HCT116 (cell line): ENCODE measurements around the gene CLEC20A. TPM values are rescaled to one million over a fixed set of nuclear protein-coding genes. Genes with fewer than 3 reads are reported as not detected.

Source experiments
- ATAC-seq: fragments of 200-7000 bp; cut with Tn5 transposase; 2 replicates; pipeline ENCODE4 v1.9.1; 2020; ENCODE audit warnings: mild to moderate bottlenecking, moderate library complexity
- BruUV-seq: library from RNA; stranded (reverse); fragments of 400-500 nt; replicated peaks from 2 replicates; lab custom pipeline; 2021; lab: Mats Ljungman, UMichigan
- CTCF ChIA-PET: fragments of 300-600 bp; sonication (Branson Sonifier 250); formaldehyde crosslinking; loops from one replicate; lab custom pipeline; 2021; ENCODE audit warnings: antibody characterized with exemption; lab: Charles Lee
- POLR2A ChIA-PET: fragments of 300-600, 350-600 bp; sonication (Branson Sonifier 250); formaldehyde crosslinking; loops from one replicate; lab custom pipeline; 2021; ENCODE audit warnings: antibody characterized with exemption; lab: Charles Lee
- RAD21 ChIA-PET, 2 experiments: fragments of 300-600 bp; sonication (Branson Sonifier 250); formaldehyde crosslinking; loops; one replicate each; lab custom pipeline; 2023; ENCODE audit warnings: low total read pairs in 2 of 2; ENCODE audit not compliant: uncharacterized antibody in 2 of 2, unreplicated experiment in 2 of 2, low non-redundant PET in 1 of 2; lab: Charles Lee
- DNase-seq: peaks from one replicate; pipeline ENCODE4 v3.0.0-alpha.2; 2010; ENCODE audit warnings: low read depth, low spot score
- H2AFZ ChIP-seq: fragments of 200-600 bp; shearing (Covaris generic), sonication (generic); 2 replicates; pipeline ENCODE4 v1.6.1; 2017; ENCODE audit warnings: low read depth, mixed run types, mixed read lengths, antibody characterized with exemption, low read length; ENCODE audit not compliant: poor library complexity, severe bottlenecking
- H3K27ac ChIP-seq: 2 replicates; pipeline ENCODE4 v1.5.1; 2012; ENCODE audit warnings: low read depth, low read length
- H3K27me3 ChIP-seq: fragments of 200-600 bp; sonication (generic); 2 replicates; pipeline ENCODE4 v1.6.1; 2016; ENCODE audit warnings: mixed run types, low read length, mixed read lengths; ENCODE audit not compliant: insufficient read depth
- H3K36me3 ChIP-seq, 2 experiments: fragments of 200-500 bp in 1 of 2; fragments of 200-600 bp in 1 of 2; sonication (Bioruptor generic) in 1 of 2; sonication (generic) in 1 of 2; 2 replicates each; pipeline versions ENCODE4 v1.5.1 to v1.6.1; 2014 to 2016; ENCODE audit warnings: low read length in 2 of 2, inconsistent platforms in 1 of 2, mixed read lengths in 1 of 2, mixed run types in 1 of 2; ENCODE audit not compliant: insufficient read depth in 2 of 2, control insufficient read depth in 1 of 2
- H3K4me1 ChIP-seq, 2 experiments: fragments of 200-600 bp in 1 of 2; sonication (generic) in 1 of 2; 2 replicates each; pipeline versions ENCODE4 v1.5.1 to v1.6.1; 2012 to 2017; ENCODE audit warnings: low read length in 2 of 2, inconsistent platforms in 1 of 2, mild to moderate bottlenecking in 1 of 2, mixed read lengths in 1 of 2, mixed run types in 1 of 2, moderate library complexity in 1 of 2; ENCODE audit not compliant: insufficient read depth in 2 of 2, control insufficient read depth in 1 of 2
- H3K4me2 ChIP-seq: fragments of 200-600 bp; sonication (generic); 2 replicates; pipeline ENCODE4 v1.6.1; 2017; ENCODE audit warnings: mixed run types, low read length, mixed read lengths
- H3K4me3 ChIP-seq, 2 experiments: fragments of 200-600 bp in 1 of 2; sonication (generic) in 1 of 2; replicated peaks in 1 of 2; 2 replicates each; pipeline ENCODE4 v1.5.1; 2011 to 2016; ENCODE audit warnings: low read length in 2 of 2, control low read depth in 1 of 2, low read depth in 1 of 2, mild to moderate bottlenecking in 1 of 2, mixed read lengths in 1 of 2, mixed run types in 1 of 2
- H3K79me2 ChIP-seq: fragments of 200-600 bp; sonication (generic); 2 replicates; pipeline ENCODE4 v1.6.1; 2017; ENCODE audit warnings: mild to moderate bottlenecking, mixed run types, low read length, moderate library complexity, mixed read lengths; ENCODE audit not compliant: insufficient read depth
- H3K9ac ChIP-seq: fragments of 200-600 bp; sonication (generic); 2 replicates; pipeline ENCODE4 v1.6.1; 2016; ENCODE audit warnings: low read length, mixed read lengths
- H3K9me2 ChIP-seq: fragments of 200-600 bp; sonication (generic), shearing (Covaris generic); 2 replicates; pipeline ENCODE4 v1.6.1; 2017; ENCODE audit warnings: mixed run types, mild to moderate bottlenecking, moderate library complexity; ENCODE audit not compliant: insufficient read depth
- H3K9me3 ChIP-seq, 2 experiments: fragments of 200-500 bp in 1 of 2; fragments of 200-600 bp in 1 of 2; sonication (Bioruptor generic) in 1 of 2; sonication (generic) in 1 of 2; 2 replicates each; pipeline ENCODE4 v1.6.1; 2014 to 2017; ENCODE audit warnings: low read length in 2 of 2, mixed read lengths in 2 of 2, inconsistent platforms in 1 of 2, low read depth in 1 of 2, mild to moderate bottlenecking in 1 of 2, mixed run types in 1 of 2, moderate library complexity in 1 of 2; ENCODE audit not compliant: control insufficient read depth in 1 of 2, insufficient read depth in 1 of 2
- H4K20me1 ChIP-seq: fragments of 200-600 bp; sonication (generic), shearing (Covaris generic); 2 replicates; pipeline ENCODE4 v1.6.1; 2017; ENCODE audit warnings: mixed run types, mild to moderate bottlenecking, moderate library complexity; ENCODE audit not compliant: insufficient read depth
- CBX3 ChIP-seq: IDR thresholded peaks from 2 replicates; pipeline ENCODE4 v1.6.1; 2012; ENCODE audit warnings: low read depth
- CEBPB ChIP-seq: IDR thresholded peaks from 2 replicates; pipeline ENCODE4 v1.6.1; 2012; ENCODE audit warnings: low read depth
- EGR1 ChIP-seq: IDR thresholded peaks from 2 replicates; pipeline ENCODE4 v1.6.1; 2012; ENCODE audit warnings: low read depth
- EZH2 ChIP-seq: fragments of 200-600 bp; sonication (generic); IDR thresholded peaks from 2 replicates; pipeline ENCODE4 v1.6.1; 2017; ENCODE audit warnings: antibody characterized with exemption, mixed run types
- EZH2phosphoT487 ChIP-seq: fragments of 200-600 bp; IDR thresholded peaks from 2 replicates; pipeline ENCODE4 v1.6.1; 2018; ENCODE audit warnings: antibody characterized with exemption, borderline replicate concordance
- JUND ChIP-seq: IDR thresholded peaks from 2 replicates; pipeline ENCODE4 v1.6.1; 2012
- POLR2A ChIP-seq: IDR thresholded peaks from 2 replicates; pipeline ENCODE4 v1.7.0; 2011; ENCODE audit warnings: borderline replicate concordance; ENCODE audit not compliant: insufficient read depth, insufficient read length; ENCODE audit errors: extremely low read depth
- RAD21 ChIP-seq: IDR thresholded peaks from 2 replicates; pipeline ENCODE4 v1.6.1; 2012; ENCODE audit warnings: low read depth, mild to moderate bottlenecking
- SIN3A ChIP-seq: IDR thresholded peaks from 2 replicates; pipeline ENCODE4 v1.6.1; 2012; ENCODE audit warnings: low read depth
- SP1 ChIP-seq: IDR thresholded peaks from 2 replicates; pipeline ENCODE4 v1.6.1; 2012; ENCODE audit warnings: low read depth
- ZFX ChIP-seq: fragments of 450-650 bp; IDR thresholded peaks from 2 replicates; pipeline ENCODE4 v1.6.1; 2017
- intact Hi-C: fragments of 100-400 bp; cut with micrococcal nuclease; formaldehyde crosslinking; loops from 2 replicates; pipeline ENCODE4 v1.10.0; 2022
- total RNA-seq: library from RNA; stranded (reverse); gene quantifications from one replicate; pipeline ENCODE4 v1.2.1, GENCODE V29; 2021; ENCODE audit not compliant: unreplicated experiment
- TF ChIP-seq, protein P1 (sequence below), 3 experiments: fragments of 200-600 bp in 1 of 3; sonication (generic) in 1 of 3; IDR thresholded peaks in 2 of 3; conservative IDR thresholded peaks in 1 of 3; 2 replicates each; pipeline ENCODE4 v1.5.1; 2012 to 2017; ENCODE audit warnings: low read depth in 2 of 3, low read length in 2 of 3, antibody characterized with exemption in 1 of 3, borderline replicate concordance in 1 of 3, control low read depth in 1 of 3, mild to moderate bottlenecking in 1 of 3, mixed read lengths in 1 of 3, mixed run types in 1 of 3, moderate library complexity in 1 of 3; ENCODE audit not compliant: insufficient read depth in 1 of 3
- TF ChIP-seq, protein P2 (sequence below): IDR thresholded peaks from 2 replicates; pipeline ENCODE4 v1.6.1; 2012
- TF ChIP-seq, protein P3 (sequence below): IDR thresholded peaks from 2 replicates; pipeline ENCODE4 v1.6.1; 2011; ENCODE audit warnings: mild to moderate bottlenecking, low read length, moderate library complexity; ENCODE audit not compliant: insufficient replicate concordance; ENCODE audit errors: extremely low read depth
- TF ChIP-seq, protein P4 (sequence below): IDR thresholded peaks from 2 replicates; pipeline ENCODE4 v1.6.1; 2012; ENCODE audit warnings: low read depth

The CLEC20A gene
- total RNA-seq, 1 experiment from 2014 or later, result not detected

DNA sequence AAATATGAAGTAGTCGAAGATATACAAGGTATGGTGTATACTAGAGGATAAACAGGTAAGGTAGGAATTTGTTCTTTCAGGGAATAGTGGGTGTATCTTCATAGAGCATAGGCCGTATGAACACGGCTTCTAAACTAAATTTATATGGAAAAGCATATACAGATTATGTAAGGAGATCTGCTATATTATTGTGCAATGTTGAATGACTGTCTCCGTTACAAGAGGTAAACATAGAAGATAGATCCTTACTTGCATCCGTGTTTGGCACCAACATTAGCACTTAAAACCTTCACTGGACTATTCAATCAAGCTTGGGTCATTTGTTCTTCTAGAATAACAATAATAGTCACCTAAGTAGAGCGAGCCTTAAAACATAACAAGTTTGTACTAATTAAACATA is 45.9 kb downstream of the CLEC20A start:
- H3K9ac ChIP-seq, result no peak overlapping the region
- H3K27ac ChIP-seq, result no peak overlapping the region
- peaks cover 0 to 5% of the 10 kb centered on the region in 2 experiments; a peak in 1 of 4 replicates for H3K4me1 ChIP-seq
- no peaks in the 10 kb centered on the region for H3K27me3 ChIP-seq
- no peaks in the 10 kb centered on the region for H3K9me3 ChIP-seq
- no peak for TF ChIP-seq EZH2
- no peak for TF ChIP-seq ZFX
- TF ChIP-seq RAD21, result no peak
- TF ChIP-seq, protein P1, sequence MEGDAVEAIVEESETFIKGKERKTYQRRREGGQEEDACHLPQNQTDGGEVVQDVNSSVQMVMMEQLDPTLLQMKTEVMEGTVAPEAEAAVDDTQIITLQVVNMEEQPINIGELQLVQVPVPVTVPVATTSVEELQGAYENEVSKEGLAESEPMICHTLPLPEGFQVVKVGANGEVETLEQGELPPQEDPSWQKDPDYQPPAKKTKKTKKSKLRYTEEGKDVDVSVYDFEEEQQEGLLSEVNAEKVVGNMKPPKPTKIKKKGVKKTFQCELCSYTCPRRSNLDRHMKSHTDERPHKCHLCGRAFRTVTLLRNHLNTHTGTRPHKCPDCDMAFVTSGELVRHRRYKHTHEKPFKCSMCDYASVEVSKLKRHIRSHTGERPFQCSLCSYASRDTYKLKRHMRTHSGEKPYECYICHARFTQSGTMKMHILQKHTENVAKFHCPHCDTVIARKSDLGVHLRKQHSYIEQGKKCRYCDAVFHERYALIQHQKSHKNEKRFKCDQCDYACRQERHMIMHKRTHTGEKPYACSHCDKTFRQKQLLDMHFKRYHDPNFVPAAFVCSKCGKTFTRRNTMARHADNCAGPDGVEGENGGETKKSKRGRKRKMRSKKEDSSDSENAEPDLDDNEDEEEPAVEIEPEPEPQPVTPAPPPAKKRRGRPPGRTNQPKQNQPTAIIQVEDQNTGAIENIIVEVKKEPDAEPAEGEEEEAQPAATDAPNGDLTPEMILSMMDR (IDR thresholded peaks at IDR 0.05 in 2 of 3, conservative IDR thresholded peaks at IDR 0.05 in 1 of 3; ENCODE audit: borderline replicate concordance in 1 of 3, insufficient read depth in 1 of 3, low read depth in 2 of 3, low read length in 2 of 3), result no peak
- no peak for TF ChIP-seq CBX3
- TF ChIP-seq, protein P2, sequence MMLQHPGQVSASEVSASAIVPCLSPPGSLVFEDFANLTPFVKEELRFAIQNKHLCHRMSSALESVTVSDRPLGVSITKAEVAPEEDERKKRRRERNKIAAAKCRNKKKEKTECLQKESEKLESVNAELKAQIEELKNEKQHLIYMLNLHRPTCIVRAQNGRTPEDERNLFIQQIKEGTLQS, result no peak
- no peak for TF ChIP-seq SP1
- no peak for TF ChIP-seq EZH2phosphoT487
- TF ChIP-seq, protein P3, sequence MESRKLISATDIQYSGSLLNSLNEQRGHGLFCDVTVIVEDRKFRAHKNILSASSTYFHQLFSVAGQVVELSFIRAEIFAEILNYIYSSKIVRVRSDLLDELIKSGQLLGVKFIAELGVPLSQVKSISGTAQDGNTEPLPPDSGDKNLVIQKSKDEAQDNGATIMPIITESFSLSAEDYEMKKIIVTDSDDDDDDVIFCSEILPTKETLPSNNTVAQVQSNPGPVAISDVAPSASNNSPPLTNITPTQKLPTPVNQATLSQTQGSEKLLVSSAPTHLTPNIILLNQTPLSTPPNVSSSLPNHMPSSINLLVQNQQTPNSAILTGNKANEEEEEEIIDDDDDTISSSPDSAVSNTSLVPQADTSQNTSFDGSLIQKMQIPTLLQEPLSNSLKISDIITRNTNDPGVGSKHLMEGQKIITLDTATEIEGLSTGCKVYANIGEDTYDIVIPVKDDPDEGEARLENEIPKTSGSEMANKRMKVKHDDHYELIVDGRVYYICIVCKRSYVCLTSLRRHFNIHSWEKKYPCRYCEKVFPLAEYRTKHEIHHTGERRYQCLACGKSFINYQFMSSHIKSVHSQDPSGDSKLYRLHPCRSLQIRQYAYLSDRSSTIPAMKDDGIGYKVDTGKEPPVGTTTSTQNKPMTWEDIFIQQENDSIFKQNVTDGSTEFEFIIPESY, result no peak
- TF ChIP-seq POLR2A, result no peak
- TF ChIP-seq, protein P4, sequence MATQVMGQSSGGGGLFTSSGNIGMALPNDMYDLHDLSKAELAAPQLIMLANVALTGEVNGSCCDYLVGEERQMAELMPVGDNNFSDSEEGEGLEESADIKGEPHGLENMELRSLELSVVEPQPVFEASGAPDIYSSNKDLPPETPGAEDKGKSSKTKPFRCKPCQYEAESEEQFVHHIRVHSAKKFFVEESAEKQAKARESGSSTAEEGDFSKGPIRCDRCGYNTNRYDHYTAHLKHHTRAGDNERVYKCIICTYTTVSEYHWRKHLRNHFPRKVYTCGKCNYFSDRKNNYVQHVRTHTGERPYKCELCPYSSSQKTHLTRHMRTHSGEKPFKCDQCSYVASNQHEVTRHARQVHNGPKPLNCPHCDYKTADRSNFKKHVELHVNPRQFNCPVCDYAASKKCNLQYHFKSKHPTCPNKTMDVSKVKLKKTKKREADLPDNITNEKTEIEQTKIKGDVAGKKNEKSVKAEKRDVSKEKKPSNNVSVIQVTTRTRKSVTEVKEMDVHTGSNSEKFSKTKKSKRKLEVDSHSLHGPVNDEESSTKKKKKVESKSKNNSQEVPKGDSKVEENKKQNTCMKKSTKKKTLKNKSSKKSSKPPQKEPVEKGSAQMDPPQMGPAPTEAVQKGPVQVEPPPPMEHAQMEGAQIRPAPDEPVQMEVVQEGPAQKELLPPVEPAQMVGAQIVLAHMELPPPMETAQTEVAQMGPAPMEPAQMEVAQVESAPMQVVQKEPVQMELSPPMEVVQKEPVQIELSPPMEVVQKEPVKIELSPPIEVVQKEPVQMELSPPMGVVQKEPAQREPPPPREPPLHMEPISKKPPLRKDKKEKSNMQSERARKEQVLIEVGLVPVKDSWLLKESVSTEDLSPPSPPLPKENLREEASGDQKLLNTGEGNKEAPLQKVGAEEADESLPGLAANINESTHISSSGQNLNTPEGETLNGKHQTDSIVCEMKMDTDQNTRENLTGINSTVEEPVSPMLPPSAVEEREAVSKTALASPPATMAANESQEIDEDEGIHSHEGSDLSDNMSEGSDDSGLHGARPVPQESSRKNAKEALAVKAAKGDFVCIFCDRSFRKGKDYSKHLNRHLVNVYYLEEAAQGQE, result no peak
- TF ChIP-seq SIN3A, result no peak
- no peak for TF ChIP-seq CEBPB
- no peak for TF ChIP-seq JUND
- no peak for TF ChIP-seq EGR1
- POLR2A ChIA-PET, result no interaction called here
- ATAC-seq (no peak), DNase-seq (no peak)
- H2AFZ ChIP-seq, result no peak overlapping the region
- no peaks in the 10 kb centered on the region for H4K20me1 ChIP-seq
- RAD21 ChIA-PET, result no interaction called here
- no peaks in the 10 kb centered on the region for H3K79me2 ChIP-seq
- CTCF ChIA-PET, result no interaction called here
- H3K4me3 ChIP-seq, result no peak overlapping the region
- no peaks in the 10 kb centered on the region for H3K9me2 ChIP-seq
- BruUV-seq, result no TSS peak
- intact Hi-C loops, result no loop called here
- no peak overlapping the region for H3K4me2 ChIP-seq
- no peaks in the 10 kb centered on the region for H3K36me3 ChIP-seq
